RKO (cell line): ENCODE measurements around the gene NAP1L4.
"Not testable (repeated sequence)": the region's sequence is repeated elsewhere in the genome, so short reads cannot be mapped to it uniquely, and the experiment has no call there.

ENCODE experiments used
- DNase-seq: peaks from one replicate; pipeline ENCODE4 v3.0.0-alpha.2; 2016; ENCODE audit warnings: low spot score

Gene NAP1L4

DNA sequence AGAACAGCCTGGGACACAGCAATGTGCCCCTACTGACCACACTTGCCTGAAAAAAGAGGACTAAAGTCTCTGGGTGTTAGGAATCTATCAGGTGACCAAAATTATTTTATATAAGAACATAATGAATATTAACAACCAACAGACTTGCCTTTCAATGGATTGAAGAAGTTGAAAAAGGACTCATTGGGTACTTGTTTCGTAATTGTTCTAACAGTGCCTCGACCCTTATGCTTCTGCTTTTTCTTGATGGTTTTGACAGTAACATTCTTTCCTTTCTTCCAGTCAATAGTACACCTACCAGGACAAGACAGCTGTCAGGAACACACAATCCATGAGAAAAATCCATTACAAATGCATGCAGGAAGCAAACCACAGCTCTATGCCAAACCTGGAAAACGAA is 33.9 kb downstream of the NAP1L4 start:
- no peak for DNase-seq

DNA sequence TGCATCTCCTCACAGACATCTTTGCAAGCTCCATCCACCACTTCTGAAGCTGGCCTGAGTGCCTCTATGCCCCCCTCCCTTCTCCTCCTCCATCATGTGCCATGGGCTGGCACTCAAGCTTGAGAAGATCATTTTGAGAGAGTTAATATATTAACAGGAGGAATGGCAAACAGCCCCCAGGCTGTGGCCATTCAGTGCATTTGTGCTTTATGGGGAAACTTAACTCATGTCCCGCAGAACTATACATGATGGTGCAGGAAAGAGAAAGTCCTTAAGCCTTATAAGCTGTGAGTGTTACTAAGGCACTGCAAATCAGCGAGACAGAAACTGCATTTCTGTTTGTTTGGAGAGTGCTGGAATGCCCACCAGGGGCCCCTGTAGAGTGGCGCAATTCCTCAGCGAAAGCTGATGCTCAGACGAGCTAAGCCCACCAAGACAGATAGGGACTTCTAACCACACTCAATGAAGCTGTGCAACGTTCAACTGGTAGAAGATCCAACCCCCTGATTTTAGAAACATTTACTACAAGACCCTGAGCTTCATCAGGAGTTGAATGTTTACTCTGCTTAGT is 36.1 kb downstream of the NAP1L4 start:
- no peak for DNase-seq

DNA sequence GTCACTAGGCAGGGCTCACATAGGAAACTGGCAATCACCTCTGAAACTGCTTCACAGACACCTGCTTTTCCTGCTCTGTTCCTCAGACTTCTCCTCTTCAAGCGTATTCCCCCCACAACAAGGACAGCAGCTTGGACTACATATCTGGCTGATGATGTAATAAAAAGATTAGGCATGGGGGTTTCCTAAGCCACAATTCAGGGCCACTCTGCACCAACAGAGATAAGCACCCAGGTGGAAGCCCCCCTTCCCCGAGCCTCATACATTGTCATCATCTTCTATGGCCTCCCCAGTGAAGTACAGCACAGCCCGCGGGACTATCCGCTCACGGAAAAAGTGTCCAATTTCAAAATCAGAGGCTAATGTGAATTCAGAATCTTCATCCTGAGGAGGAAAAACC is 37.9 kb downstream of the NAP1L4 start:
- DNase-seq: no peak

DNA sequence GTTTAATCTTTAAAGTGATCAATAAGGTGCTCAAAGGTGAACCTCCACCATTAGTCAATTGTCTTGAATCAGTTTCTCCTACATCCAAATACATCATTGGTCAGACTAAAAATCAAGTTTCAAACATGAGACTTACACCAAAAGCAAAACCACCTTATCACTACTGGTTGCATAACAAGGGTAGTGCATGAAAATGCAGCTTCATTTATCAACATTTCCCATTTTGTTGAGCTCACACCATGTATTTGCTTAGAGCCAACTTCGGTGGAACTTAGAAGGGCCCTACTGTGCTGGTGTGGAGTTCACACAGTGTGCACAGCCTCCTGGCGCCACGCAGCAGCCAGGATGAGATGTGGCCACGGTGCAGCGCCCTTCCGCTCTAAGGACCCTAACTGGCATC is 39.8 kb downstream of the NAP1L4 start:
- no peak for DNase-seq

DNA sequence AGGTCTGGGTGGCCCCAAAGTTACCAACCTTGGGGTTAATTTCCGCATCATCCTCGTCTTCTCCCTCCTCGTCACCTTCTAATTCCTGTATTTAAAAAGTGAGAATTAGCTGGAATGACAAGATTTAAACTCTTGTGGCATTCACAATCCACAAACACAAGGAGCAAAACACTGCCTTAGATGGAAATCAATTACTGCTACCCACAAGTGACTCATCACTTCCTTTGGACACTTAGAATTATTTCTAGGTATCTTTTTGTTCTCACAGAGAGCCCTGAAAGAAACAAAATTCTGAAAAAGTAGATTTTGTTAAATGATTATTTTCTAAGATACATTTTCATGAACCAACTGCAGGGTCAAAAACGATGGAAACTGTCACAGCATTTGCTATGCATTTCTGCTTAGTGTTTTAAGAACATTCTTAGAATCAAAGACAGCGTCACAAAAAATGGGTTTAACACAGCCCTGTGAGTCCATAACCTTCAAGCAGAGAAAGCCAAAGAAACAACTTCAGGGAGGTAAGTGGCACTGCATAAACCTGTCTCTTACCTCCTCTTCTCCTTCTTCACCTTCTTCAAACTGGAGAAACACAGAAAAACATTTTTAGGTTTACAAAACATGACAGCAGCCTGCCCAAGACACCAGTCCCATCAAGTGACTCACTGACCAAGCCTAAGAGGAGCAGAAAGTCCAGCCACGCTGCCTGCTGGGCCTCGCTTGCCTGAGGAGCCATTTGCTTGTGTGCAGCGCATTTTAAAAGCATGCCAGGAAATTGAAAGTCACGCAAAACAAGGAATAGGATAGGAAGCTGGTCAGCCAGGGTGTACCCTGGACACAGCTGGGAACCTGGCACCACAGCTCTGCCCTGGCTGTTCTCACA is 40.7 kb downstream of the NAP1L4 start:
- no peak for DNase-seq

DNA sequence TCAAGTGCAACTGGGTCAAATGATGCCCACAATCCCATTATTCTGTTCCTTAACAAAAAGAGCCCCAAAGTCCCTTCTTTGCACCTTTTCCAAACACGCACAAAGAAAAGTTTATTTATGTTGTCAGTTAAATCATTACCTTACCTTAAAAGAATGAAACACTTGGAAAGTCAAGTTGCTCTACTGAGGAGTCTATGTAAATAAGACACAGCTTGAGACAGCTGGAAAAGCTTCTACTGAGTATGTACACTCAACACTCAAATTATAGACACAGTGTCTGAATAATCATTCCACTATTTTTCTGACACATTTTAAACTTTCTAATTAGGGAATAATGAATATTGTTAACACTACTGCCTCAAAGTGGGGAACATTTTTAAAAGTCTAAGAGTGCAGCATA is 41.3 kb downstream of the NAP1L4 start:
- no peak for DNase-seq

DNA sequence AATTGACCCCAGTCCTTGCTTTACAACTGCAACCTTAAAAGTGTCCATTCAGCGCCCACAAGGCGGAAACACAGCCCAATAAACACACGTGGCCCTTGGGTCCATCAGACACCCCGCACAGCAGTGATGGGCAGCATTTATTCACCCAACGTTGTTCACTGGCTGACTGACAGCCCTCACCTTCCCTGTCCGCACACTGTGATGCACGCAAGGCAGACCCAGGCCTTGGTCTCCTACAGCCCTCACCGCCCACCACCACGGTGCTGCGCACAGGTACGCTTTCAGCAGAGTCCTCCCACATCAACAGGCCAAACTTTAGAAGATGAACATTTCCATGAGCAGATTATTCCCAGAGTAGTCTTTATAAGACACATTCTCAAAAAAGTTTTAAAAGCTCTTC is 42.2 kb downstream of the NAP1L4 start:
- no peak for DNase-seq

DNA sequence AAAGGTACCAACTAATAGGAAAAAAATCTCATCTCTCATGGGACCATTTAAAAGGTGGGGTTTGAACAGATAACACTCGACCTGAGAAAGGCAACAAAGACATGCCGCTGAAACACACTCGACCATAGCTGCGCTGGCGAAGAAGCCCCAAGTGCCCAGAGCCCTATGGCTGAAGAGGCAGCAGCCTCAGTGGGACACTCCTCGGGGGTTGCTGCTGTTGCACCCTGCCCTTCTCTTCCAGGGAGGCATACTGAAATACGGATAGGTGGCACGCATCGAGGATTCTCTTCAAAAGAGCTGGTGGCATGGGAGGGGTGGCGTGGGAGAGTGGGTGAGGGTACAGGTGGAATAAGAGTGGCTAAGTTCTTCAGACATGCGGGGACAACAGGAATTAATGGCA is 44.4 kb downstream of the NAP1L4 start:
- DNase-seq: no peak

DNA sequence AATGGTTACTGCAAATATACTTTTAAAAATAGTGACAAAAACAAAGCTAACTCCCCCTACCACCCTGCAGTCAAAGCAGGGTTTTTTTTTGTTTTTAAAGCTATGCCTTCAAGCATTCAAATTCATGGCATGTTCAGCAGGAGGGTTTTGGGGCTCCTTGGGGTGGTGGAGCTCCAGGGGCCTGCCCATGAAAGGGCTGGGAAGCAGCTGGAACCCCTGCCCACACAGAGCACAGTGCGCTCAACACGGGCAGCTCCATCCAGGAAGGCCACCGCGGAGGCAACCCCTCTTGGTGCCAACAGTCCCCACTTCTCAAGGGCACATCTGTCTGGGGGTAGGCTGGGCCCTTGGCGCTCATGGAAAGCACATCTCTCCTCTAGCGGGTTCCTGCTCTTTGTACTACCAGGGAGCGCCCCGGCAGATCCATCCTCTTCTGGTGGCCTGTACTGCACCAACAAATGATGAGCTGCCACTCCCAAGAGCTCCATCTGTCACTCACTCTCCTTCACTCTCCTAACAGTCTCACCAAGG is 46.3 kb downstream of the NAP1L4 start:
- DNase-seq: no peak

DNA sequence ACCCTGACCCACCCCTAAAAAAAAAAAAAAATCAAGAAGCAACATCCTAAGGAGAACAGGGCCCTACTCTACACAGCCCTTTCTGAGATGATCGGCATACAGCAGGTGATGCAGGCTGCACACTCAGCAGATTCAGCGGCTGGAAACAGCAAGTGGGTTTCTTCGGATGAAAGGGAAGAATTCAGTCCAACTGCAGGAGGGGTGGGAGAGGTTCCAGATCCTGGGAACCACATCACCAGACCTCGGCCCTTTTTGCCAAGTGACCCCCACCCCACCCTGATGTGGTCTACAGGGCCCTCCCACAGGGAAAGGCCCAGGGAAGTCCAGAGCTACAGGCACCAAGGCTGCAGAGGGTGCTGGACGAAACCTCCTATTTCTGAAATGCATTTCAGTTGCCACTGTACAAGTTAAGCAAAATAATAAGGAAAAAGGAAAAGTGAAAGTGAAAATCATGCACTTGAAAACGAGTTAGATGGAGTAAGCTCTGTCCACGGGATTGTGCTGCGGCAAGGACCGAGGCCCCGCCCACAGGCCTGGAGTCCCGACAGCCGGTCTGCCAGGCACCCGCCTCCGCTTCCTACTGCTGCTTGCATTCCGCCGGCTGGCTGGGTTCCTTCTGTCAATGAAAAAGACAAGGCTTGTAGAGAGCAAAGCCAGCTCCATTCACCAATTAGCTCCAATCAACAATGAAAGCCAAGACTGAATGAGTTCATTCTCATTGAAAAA is 46.9 kb downstream of the NAP1L4 start:
- DNase-seq: no peak

DNA sequence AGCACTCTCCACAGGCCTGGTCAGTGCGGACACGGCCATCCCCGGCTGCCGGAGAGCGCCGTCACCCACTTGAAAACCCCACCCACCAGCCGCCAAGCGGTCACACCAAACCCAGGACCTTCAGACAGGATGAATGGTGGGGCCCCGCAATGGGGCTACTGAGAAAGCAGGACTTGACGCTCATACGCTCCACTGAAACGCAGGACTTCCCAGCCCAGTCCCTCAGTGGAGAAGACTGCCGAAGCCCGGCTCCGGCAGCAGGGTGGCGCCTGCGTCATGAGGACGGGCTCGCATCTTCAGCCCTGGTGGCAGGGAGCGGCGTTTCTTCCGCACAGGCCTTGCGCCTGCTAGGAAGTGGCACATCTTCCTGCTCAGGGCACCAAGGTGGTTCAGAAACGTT is 47.6 kb downstream of the NAP1L4 start:
- DNase-seq: no peak

DNA sequence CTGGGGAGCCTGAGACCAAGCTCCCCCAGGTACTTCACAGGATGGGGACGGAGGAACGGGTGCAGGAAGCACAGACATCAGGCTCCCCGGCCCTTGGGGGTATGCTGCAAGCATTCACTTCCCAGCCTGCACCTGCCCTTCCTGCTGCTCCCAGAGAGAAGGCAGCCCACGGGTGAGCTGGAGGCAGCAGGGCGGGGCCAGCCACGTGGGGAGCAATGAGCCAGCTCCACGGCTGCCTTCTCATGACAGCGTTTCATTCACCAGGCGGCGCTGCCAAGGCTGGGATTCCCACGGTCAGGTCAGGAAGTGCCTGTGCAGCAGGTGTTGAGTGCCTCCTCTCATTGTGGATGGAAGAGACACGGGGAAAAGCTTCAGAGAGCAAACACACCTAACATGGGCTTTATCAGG is 48.4 kb downstream of the NAP1L4 start:
- DNase-seq: no peak

DNA sequence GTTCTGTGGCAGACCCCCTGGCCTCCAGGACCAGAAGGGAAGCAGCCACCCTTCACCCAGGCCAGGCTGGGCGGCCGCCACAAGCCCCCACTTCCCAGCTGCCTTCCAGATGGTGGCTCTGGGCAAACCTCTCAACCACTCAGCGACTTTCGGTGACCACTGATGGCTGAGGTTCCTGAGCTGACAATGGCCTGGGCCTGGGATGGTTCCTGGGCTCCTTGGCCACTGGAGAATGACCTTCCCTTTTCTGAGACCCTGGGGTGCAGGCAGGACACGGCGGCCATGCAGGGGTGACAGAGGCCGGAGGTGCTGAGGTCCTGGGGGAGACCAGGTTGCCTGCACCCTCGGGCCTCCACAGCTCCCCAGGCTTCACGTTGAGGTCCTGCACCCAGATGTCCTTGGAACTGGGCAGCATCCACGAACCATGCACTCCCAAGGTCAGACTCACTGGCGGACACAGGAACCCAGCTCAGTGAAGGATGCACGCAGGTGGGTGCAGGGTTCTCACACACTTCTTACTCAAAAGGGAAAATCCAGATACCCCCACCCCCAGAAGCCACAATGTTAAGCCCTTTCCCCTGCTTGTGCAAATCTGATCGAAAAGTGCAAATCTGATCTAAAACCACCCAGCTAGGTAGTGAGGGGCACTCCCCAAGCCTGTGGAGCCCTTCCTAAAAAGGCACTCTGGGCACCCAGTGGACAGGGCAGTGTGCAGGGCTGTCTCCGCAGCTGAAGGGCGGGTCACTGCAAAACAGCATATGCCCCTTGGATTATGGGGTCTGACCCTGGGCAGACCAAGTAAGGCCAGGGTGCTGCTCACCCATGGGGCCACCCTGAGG is 49.0 kb downstream of the NAP1L4 start:
- no peak for DNase-seq

DNA sequence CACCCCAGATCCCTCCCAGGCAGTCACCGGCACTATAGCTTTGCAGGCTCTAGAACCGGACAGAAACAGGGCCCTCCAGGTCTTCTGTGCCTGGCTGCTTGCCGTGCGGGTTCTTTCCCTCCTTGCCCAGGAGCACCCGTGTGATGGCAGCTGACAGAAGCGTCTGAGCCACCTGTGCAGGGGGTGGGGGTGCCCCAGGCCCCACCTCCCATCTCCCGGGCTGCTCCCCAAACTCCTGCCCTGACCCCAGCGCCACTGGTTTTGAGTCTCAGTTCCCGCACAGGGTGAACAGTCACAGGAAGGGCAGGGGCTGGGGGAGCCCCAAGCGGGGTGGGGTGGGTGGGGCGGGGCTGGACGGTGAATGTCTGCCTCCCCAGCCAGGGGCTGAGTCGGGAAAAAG is 49.7 kb downstream of the NAP1L4 start:
- DNase-seq: no peak

DNA sequence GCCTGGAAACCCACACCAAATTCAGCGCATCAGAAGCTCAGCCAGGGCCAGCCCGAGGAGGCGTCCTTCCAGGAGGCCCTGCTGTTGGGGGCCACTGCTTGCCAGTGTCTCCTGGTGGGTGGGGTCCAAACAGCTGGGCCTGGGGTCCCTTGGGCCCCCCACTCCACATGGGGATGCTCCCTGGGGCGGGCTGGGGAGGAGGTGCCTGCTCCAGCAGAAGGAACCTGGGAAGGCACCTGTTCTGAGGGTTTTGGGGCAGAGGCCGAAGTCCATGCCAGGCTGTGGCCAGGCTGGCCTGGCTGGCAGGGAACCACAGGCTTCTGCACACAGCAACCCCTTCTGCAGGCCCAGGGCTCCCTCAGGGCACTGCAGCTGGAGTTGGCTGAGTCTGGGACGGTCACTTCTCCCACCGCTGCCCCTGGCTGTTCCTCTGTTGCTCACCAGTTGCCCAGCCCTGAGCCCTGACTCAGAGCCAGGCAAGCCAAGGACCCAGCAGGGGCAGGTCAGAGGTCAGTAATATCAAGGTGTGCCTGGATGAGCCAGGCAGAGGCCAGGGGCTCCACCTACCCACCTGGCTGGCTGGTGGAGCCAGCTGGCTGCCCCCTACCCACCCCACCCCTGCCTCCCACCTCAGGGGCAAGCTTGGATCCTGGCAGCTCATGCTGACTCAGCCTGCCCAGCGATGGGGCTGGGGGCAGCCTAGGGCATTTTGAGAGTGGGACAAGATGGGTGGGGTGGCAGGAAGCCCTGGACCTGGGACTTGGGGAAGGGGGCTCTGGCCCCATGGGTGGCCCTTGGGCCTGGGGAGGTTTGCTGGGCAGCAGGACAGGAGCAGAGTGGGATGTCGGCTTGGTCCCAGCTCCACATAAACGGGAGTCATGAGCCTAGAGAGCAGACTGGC is 51.0 kb downstream of the NAP1L4 start:
- no peak for DNase-seq

DNA sequence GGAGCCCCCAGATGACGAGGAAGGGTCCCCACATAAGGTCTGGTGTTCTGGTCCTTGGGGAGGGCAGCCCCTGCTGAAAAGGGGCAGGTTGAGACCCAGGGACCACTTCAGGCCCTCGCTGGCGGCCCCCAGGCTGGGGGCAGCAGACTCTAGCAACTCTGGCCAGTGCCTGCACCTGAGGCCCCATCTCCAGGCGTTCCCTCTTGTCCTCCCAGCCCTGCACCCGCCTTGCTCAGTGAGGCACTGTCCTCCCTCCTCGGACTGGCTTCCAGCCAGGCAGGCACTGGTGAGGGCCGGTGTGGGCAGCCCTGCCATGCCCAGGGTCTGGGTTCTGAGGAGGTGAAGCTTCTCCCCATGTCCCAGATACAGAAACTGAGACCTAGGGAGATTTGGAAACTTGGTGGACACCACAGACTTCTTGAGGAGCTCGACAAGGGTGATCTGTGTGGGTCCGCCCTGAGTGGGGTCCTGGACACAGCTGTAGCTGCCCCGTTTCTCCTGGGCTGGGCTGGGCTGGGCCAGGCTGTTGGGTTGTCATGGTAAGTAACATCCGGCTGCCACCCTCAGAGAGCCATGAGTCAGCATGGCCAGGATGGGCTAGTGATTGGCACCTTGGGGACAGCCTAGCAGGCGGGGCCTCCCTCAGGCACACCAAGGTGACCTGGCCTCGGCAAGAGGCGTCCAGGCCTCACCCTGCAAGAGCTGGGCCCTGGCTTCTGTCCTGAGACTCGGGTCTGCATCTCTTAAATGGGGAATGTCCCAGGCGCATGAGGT is 51.8 kb downstream of the NAP1L4 start:
- DNase-seq: peak; percentile 34

DNA sequence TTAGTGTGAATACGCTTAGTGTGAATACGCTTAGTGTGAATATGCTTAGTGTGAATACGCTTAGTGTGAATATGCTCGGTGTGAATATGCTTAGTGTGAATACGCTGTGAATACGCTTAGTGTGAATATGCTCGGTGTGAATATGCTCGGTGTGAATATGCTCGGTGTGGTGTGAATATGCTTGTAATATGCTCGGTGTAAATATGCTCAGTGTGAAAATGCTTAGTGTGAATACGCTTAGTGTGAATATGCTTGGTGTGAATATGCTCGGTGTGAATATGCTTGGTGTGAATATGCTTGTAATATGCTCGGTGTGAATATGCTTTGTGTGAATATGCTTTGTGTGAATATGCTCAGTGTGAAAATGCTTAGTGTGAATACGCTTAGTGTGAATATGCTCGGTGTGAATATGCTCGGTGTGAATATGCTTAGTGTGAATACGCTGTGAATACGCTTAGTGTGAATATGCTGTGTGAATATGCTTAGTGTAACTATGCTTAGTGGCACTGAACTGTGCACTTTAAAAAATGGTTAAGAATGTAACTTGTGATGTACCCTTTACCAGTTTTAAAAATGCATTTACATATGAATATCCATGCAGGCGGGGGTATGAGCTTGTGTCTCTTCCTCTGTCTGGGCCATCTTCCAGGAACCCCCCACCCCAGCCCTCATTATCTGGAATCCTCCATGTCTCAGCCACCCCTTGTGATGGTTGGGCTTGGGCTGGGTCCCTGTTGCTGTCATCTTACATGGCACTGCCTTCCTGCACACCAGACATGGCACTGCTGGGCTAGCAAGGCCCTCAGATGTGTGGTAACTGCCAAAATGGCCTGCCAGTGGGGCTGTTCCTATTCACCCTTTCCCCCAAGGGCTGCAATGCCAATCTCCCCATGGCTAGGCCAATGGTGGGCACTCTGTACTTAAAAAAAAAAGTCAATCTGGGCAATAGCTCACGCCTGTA is 53.4 kb downstream of the NAP1L4 start:
- not testable (repeated sequence) for DNase-seq

DNA sequence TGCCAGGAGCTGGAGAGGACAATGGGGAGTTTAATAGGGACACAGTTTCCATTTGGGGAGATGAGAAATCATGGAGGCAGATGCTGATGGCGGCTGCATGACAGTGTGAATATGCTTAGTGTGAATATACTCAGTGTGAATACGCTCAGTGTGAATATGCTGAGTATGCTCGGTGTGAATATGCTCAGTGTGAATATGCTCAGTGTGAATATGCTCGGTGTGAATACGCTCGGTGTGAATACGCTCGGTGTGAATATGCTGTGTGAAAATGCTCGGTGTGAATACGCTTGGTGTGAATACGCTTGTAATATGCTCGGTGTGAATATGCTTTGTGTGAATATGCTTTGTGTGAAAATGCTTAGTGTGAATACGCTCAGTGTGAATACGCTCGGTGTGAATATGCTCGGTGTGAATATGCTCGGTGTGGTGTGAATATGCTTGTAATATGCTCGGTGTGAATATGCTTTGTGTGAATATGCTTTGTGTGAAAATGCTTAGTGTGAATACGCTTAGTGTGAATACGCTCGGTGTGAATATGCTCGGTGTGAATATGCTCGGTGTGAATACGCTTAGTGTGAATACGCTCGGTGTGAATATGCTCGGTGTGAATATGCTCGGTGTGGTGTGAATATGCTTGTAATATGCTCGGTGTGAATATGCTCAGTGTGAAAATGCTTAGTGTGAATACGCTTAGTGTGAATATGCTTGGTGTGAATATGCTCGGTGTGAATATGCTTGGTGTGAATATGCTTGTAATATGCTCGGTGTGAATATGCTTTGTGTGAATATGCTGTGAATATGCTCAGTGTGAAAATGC is 54.3 kb downstream of the NAP1L4 start:
- not testable (repeated sequence) for DNase-seq
